GM18502 (cell line): ENCODE results near the gene GRAMD1B.

Source experiments
- ATAC-seq: cut with Tn5 transposase; IDR thresholded peaks from one replicate; pipeline ENCODE4 v1.9.1; 2021; ENCODE audit warnings: mild to moderate bottlenecking; ENCODE audit not compliant: unreplicated experiment, poor library complexity

GRAMD1B gene

DNA sequence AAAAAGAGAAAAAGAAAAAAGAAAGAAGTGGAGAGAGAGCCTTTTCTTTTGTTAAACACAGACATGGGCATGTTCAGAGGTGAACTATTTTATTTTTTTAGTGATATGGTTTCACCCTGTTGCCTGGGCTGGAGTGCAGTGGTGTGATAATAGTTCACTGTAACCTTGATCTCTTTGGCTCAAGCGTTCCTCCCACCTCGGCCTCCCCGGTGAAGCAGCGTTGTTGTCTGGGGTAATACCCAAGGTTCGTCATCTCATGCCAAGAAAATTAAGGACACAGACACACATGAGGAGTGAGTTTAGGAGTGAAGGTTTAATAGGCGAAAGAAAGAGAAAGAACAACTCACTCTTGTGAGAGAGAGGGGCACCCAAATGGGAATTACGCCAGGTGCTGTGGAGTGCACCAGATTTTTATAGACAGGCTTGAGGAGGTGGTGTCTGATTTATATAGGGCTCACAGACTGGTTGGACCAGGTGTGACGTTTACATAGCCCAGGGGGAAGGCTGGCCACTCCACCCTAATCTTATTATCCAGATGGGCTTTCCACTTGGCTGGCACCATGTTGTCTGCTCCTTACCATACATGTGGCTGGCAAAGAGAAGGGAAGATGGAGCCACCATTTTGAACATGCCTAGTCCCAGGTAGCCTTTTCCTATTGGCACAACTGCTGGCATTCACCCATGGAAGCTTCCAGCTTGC is 42.3 kb downstream of the GRAMD1B start:
- ATAC-seq = no peak

DNA sequence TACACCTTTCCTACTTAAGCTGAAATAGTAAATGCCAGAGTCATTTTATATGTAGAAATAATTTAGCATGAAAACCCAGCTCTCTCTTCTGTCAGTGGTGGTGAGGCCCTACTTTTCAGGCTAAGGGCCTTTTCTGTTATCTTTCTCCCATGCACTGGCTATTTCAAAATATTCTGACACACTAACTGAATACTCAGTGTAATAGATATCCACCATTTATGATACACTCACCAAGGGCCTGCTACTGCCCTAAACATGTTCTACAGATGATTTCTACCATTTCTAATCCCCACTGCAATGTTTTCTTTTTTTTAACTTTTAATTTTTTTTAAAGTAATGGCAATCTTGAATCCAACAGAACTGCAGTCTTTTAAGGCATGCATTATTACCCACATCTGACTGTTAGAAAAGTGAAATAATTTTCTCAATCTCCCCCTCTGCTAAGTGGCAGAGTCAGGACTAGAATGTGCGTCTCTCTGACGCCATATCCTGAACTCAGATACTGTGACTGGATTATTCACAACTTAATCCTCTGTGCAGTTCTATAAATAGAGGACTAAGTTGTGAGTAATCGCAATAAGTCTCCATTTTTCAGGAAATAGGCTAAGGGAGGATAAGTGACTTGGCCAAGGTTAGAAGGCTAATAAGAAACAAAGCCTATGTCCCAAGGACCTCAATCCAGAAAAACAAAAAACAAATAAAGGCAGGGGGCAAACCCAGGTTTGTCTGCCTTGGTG is 44.0 kb downstream of the GRAMD1B start:
- no peak for ATAC-seq

DNA sequence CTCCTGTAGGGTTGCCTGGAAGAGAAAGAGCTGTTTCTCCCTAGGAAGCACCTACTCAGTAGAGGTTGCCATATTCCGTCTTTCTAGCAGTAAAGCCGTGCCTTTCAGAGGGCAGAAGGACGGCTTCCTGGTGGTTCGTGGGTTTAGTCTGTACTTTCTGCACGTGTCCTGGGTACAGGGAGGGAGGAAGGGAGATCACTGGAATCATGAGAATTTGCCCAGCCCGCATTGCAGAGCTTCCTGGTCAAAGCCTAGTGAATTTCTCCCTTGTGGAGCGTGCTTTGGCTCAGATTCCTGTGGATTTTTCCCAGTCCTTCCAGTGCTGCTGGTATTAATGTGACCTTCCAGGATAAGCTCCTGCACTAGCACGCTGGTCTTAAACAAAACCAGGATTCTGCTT is 44.9 kb downstream of the GRAMD1B start:
- no peak for ATAC-seq

DNA sequence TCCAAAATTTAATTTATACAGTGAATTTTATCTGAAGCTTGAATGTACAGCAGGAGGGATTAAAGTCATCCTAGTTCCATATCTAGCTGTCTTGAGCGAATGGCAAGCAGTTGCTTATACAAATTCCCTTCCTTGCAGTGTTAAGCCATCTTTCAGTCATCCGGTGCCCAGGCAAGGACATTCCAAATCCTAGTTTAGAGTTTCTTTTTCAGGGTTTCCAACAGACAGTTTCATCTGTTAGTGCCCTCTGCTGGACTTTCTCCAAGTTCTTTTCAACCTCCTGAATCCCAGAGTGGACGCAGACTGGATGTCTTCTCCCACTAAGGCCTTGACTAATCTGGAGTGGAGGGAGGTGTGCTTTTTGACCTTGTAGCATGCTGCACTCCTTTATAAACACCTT is 45.4 kb downstream of the GRAMD1B start:
- ATAC-seq = no peak

DNA sequence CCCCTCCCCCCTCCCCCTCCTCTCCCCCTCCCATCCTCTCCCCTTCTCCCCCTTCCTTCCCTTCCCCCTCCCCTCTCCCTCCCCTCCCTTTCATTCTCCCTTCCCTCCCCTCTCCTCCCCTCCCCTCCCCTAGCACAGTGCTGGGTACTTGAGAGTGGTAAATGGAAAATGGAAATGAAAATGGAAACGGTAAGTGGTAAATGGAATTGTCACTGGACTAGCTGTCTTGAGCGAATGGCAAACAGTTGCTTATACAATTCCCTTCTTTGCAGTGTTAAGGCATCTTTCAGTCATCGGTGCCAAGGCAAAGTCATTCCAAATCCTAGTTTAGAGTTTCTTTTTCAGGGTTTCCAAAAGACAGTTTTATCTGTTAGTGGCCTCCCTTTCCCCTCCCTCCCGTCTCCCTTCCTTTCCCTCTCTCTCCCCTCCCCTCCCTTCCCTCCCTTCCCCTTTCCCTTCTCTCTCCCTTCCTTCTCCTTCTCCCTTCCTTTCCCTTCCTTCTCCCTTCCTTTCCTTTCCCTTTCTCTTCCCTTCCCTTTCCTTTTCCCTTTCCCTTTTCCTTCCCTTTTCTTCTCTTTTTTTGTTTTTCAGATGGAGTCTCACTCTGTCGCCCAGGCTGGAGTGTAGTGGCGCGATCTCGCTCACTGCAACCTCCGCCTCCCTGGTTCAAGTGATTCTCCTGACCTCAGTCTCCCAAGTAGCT is 47.3 kb downstream of the GRAMD1B start:
- no peak for ATAC-seq

DNA sequence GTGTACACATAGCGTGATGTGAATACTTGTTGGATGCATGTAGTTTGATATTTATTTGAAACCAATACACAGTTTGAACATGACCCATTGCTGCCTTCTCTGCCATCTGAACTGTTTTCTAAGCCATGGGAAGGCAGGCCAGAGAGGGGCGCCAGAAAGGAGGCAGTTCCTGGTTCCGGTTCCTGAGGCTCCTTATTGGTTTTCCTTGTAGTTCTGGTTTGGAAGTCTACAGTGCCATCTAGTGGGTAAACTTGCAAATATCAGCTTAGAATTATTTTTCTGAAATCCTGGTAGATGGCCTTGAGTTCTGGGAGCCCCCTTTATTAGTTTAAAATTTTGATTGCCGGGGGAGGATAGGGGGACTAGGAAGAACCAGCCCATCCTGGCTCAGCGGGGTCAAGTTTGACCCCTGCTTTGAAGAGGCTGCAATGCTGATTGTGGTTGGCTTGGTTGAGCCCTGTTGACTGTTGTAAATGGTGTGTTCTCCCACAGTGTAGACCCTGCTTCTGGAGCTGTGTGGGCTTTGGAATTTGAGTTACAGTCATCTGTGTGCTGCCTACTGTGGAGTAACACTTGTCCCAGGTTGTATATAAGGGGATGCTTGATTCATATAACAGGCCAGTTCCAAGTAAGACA is 48.4 kb downstream of the GRAMD1B start:
- ATAC-seq = no peak

DNA sequence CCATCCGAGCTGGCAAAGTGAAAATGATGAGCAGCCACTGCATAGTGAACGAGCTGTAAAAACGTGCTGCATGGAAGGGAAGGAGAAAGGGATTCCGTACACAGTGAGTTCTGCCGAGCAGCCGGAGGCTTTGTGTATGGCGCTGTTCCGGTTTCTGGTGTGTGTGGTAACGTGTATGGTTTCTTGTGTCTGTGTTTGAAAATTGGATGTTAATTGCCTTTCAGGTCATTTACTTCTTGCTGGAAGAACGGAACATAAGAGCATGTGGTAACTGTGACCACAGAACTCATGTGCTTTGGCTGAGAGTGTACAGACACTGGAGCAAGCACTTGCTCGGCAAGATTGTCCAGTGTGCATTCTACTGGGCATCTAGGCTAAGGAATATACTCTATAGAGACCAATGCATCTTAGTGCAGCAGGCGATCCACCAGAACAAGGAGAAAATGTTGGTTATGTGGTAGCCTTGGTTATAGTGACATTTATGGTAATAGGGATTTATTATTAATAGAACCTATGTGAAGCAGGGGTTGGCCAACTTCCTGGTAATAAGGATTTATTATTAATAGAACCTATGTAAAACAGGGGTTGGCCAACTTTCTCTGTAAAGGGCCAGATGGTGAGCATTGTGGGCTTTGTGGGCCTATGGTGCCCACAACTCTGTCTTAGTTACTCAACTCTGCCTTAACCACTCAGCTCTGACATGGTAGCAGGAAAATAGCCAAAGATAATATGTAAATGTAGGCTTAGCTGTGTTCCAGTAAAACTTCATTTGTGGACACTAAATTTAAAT is 49.2 kb downstream of the GRAMD1B start:
- ATAC-seq = peak; percentile 63

DNA sequence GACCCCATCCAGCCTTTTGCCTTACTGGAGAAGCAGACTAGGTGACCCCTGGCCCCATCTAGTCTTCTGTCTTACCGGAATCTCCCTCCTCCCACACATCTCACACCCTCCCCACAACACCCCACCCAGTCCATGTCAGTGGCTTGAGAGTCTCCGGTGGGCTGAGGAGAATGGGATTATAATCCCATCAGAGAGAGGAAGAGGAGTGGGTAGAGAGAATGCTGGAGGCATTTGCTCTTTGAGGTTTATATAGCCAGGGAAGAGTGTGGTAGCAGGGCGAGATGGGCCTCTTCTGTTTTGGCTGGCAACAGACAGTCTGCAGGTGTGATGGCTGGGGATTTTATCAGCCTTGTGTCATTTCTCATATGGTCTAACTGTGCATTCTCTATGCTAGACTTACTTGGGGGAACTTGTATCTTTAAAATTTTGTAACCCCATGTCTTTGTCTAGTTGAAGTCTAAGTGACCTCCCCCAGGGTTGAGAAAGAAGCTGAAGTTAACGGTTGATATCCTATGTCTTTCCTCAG is 50.3 kb downstream of the GRAMD1B start:
- ATAC-seq = peak; percentile 33

DNA sequence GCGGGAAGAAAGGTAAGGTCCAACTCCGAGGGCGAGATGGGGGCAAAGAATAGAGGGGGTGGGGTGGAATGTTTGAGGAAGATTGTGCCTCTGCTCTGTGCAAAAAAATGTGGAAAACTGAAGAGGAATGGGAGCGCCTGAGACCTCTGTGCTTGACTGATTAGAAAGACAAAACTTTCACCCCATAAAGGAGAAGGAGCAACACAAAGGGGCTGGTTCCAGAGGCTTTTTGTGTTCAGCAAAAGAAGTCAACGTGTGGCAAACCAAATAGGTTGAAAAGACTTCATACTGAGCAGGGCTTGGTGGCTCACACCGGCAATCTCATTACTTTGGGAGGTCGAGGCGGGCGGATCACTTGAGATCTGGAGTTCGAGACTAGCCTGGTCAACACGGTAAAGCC is 50.8 kb downstream of the GRAMD1B start:
- no peak for ATAC-seq

DNA sequence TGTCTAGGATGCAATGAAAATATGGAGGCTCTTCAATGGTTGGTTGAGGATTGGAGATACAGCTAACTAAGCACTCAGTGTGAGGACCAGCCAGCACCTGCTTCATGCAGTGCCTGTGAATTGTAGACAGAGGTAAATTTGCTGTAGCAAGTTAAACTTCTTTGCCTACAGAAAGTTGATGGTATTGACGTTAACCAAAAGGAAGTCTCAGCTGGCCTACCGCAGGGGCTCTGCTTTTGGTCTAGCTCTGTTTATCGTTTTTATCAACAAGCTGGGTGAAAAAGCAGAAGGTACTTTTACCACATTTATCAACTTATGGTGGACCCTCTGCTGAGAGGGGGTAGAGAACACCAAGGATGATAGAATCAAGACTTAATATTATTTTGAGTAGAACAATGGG is 51.6 kb downstream of the GRAMD1B start:
- no peak for ATAC-seq

DNA sequence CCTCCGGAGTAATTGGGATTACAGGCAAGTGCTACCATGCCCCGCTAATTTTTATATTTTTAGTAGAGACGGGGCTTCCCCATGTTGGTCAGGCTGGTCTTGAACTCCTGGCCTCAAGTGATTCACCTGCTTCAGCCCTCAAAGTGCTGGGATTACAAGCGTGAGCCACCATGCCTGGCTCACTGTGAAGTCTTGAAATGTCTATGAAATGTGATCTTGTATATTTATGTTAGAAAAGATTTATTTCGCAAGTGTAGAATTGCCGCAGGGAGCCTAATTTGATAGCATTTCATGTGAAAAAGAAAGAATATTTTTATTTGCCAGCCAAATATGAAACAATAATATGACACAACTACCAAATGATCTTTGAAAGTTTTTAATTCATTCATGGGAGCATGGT is 52.1 kb downstream of the GRAMD1B start:
- ATAC-seq = no peak

DNA sequence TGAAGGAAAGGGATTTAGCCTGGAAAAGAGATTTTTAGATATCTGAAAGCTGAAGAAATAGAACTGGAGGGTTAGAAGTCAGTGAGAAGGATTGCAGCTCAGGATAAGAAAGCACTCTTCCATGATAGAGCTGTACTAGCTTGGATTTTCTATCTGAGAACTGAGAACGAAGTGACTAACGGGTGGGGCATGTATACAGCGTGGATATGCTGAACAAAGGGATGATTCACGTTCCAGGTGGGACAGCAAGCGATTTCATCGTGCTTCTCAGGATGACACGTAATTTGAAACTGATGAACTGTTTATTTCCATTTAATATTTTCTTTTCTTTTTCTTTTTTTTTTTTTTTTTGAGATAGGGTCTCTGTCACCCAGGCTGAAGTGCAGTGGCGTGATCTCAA is 53.0 kb downstream of the GRAMD1B start:
- ATAC-seq = no peak

DNA sequence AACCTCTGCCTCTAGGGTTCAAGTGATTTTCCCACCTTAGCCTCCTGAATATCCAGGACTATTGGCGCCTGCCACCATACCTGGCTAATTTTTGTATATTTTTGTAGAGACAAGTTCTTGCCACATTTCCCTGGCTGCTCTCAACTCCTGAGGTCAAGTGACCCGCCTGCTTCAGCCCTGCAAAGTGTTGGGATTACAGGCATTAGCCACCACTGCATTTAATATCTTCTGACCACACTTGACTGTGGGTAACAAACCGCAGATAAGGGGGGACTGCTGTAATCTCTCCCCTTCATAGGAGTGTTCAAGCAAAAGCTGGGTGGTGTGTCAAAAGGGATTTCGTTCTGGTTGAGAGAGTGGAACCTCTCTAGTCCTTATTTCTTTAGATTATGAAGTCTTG is 53.4 kb downstream of the GRAMD1B start:
- no peak for ATAC-seq

DNA sequence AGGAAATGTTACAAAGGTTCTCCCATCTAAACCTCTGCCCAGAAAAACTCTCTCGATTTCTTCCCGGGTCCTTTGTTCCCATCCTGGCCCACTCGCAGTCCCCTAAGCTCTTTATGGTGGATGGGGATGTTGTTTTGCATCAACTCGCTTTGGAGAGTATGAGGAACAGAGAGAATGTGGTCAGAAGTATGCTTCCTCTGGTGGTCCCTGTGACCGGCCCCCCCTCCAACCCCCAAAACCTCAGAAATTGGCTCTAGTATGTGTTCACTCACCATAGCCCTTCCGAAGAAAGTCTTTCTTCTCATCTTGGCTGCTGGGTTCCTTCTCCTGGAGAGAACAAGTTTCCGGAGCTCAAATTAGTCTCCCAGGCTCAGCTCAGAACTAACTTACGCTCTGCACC is 54.4 kb downstream of the GRAMD1B start:
- no peak for ATAC-seq

DNA sequence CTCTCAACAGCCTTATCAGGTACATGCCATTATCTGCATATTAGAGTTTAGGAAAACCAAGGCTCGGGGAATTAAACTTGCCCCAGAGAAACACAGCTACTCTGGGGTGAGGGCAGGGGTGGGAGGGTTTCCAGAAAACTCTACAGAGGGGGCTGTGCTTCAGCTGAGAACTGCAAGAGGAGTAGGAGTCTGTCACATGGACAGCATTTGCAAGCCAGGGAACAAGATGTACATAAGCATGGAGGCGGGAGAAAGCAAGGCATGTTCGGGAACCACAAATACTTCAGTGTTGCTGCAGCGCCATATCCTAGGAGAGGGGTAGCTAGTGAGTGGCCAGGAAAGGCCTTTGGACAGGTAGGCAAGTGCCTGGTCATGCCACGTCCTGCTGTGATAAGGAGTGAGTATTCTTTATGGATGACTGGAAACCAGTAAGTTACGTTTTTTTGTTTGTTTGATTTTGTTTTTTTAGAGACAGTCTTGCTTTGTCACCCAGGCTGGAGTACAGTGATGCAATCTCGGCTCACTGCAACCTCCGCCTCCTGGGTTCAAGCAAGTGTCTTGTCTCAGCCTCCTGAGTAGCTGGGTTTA is 57.2 kb downstream of the GRAMD1B start:
- ATAC-seq = no peak

DNA sequence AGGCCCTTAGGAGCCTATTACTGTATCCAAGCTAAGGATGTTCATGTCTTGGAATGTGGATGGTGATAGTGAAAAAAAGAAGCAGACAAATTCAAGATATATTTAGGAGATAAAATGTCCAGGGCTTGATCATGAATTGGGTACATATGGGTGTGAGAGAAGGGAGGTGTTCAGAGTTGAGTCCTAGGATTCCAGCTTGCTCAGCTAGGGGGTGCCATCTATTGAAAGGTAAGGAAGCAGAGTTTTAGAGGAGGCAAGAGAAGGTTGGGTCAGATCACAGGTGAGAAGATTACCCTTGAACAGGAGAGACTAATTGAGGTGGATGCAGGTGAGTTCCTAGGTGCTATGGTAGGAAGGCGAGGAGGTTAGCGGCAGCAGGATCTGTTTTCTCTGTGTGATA is 60.5 kb downstream of the GRAMD1B start:
- ATAC-seq = no peak

DNA sequence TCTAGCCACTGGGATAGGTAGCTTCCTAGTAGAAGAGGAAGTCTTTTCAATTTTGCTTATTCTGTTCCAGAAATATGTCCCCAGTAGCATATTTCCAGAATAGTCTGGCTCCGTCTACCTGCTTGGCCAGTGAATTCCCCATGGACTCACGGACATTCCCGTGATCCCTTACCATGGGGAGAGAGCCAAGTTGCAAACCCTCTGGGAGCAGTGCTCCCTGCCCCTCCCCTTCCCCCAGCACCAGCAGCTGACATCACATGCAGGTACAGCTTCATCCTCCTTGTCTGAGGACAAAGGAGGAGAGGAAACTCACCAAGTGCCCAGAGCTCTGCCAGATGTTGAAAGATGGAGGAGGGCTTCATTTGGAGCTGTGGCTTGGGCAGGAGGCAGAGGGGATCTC is 61.2 kb downstream of the GRAMD1B start:
- no peak for ATAC-seq

DNA sequence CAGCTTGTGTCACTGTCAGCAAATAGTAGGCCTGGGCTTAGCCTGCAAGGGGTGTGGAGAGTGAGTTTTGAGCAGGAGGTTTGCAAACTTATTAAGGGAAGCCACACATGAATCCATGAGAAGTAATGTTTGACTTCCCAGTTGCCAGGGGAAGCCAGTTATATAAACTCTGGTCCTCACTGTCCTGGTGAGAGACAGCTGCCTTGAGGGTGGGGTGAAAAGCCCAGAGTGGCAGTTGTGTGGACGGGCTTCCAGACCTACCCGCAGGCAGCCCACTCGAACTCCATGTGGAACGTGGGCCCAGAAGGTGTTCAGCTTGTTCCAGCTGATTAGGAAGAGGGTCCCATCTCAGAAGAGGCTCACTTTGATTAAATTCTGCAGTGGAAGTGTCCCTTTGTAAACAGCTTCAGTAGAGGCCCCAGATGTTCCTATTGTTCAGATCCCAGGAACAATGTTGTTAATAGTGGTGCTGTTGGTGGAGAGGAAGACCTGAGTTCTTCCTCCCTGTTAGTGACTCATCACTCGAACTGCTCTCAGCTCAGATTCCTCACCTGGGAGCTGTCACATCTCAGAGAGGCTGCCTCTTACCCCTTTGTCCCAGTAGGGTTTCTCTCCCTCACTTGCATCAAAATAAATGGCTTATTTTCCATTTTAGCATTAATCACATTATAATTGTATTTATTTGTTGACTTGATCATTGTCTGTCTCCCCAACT is 63.4 kb downstream of the GRAMD1B start:
- no peak for ATAC-seq
